ENCODE results near the gene ACTL7B. TPM values are rescaled to one million over a fixed set of nuclear protein-coding genes. Genes with fewer than 3 reads are reported as not detected.

Gene ACTL7B
- total RNA-seq, 4 donors from 2014 or later = not detected

DNA sequence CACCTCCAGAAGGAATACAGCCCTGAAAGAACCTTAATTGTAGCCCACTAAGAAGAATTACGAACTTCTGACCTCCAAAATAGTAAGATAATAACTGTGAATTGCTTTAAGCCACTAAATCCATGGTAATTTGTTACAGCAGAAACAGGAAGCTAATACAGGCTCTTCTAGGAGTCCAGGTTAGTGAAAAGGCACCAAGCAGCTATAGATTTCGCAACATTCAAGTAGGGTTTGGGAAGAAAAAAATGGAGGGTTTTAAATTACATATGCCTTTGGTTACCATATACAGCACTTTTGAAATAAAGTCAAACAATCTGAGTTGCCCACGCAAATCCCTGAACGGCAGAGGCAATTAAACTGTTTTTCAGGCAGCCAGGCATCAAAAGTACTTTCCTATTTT lies 4.6 kb upstream of the ACTL7B start:
- intact Hi-C loops (cut with DNase I) = no loop called here
- Histone ChIP-seq H3K4me3 (no peak overlapping the region), H3K9me3 (no peaks in the 10 kb centered on the region), H3K36me3 (no peaks in the 10 kb centered on the region), H3K4me1 (no peaks in the 10 kb centered on the region), H3K27me3 (no peaks in the 10 kb centered on the region), H3K27ac (replicated peaks in 1 of 4) (no peak overlapping the region)
- DNase-seq (ENCODE audit: extremely low spot score) = no peak
- TF ChIP-seq POLR2AphosphoS5 (IDR thresholded peaks at IDR 0.05) (no peak), EP300 (IDR thresholded peaks at IDR 0.05) (no peak), POLR2A (IDR thresholded peaks at IDR 0.05; ENCODE audit: low read depth) (no peak)
- TF ChIP-seq, protein P1, sequence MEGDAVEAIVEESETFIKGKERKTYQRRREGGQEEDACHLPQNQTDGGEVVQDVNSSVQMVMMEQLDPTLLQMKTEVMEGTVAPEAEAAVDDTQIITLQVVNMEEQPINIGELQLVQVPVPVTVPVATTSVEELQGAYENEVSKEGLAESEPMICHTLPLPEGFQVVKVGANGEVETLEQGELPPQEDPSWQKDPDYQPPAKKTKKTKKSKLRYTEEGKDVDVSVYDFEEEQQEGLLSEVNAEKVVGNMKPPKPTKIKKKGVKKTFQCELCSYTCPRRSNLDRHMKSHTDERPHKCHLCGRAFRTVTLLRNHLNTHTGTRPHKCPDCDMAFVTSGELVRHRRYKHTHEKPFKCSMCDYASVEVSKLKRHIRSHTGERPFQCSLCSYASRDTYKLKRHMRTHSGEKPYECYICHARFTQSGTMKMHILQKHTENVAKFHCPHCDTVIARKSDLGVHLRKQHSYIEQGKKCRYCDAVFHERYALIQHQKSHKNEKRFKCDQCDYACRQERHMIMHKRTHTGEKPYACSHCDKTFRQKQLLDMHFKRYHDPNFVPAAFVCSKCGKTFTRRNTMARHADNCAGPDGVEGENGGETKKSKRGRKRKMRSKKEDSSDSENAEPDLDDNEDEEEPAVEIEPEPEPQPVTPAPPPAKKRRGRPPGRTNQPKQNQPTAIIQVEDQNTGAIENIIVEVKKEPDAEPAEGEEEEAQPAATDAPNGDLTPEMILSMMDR (IDR thresholded peaks at IDR 0.05) = no peak
- 87% methylated on average over 4 of the region's 4 CpGs for WGBS

DNA sequence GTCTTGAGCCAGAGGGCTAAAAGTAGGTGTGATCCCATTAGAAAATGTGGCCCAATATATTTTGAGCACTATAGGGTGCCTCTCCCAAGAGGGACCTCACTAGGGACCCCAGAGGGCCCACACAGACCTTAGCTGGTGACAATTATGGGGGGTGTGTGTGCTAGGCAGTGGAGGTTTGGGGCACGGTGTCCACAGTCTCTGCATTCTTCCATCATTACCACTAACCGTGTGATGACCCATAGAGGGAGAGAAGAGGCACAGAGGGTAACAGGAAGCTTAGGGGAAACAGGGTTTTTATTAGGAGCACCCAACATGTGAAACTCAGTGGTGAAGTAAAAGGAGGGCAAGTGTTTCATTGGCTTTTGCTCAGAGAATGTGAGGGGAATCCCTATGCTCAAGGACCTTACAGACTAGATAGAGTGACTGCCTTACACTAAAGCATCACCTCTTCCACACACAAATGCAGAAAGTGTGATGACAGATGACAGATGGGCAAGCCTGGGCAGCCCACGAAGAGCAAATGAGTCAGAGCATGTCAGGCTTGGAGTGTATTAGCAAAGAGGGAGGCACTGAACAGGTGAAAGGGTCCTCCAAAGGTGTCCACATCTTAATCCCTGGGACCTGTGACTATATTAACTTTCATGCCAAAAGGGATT lies 3.8 kb upstream of the ACTL7B start:
- H3K4me1 ChIP-seq = no peaks in the 10 kb centered on the region
- WGBS = 88% methylated on average over 3 of the region's 3 CpGs
- H3K27ac ChIP-seq (replicated peaks in 1 of 4) = no peak overlapping the region
- no peaks in the 10 kb centered on the region for H3K9me3 ChIP-seq
- DNase-seq (ENCODE audit: extremely low spot score) = no peak
- no peak for TF ChIP-seq POLR2AphosphoS5 (IDR thresholded peaks at IDR 0.05)
- TF ChIP-seq EP300 (IDR thresholded peaks at IDR 0.05) = no peak
- TF ChIP-seq POLR2A (IDR thresholded peaks at IDR 0.05; ENCODE audit: low read depth) = no peak
- TF ChIP-seq, protein P1 (IDR thresholded peaks at IDR 0.05) = no peak
- H3K27me3 ChIP-seq = no peaks in the 10 kb centered on the region
- H3K4me3 ChIP-seq = no peak overlapping the region
- intact Hi-C loops (cut with DNase I) = no loop called here
- H3K36me3 ChIP-seq = no peaks in the 10 kb centered on the region

DNA sequence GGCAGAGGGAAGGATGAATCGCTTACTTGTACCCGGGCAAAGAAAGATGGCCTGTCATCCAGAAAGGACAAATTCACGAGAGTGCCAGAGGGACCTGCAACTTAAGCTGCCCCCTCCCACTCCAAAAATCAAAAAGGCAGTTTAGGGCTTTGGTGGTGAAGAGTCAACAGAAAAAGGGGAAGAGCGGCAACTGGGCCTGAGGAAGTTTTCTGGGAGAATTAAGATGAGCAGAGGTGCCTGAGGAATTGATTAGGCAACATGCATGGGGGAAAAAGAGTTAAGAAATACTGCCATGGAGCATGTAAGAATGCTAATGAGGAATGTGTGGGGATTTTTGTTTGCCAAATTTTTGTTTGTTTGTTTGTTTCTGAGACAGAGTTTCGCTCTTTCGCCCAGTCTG lies 1.8 kb upstream of the ACTL7B start:
- no peak overlapping the region for H3K27ac ChIP-seq (replicated peaks in 1 of 4)
- H3K4me1 ChIP-seq = no peaks in the 10 kb centered on the region
- no peak for TF ChIP-seq EP300 (IDR thresholded peaks at IDR 0.05)
- TF ChIP-seq, protein P1 (IDR thresholded peaks at IDR 0.05) = no peak
- no peak for TF ChIP-seq POLR2A (IDR thresholded peaks at IDR 0.05; ENCODE audit: low read depth)
- TF ChIP-seq POLR2AphosphoS5 (IDR thresholded peaks at IDR 0.05) = no peak
- WGBS = 75% methylated on average over 6 of the region's 6 CpGs
- no peak for DNase-seq (ENCODE audit: extremely low spot score)
- no peaks in the 10 kb centered on the region for H3K9me3 ChIP-seq
- H3K4me3 ChIP-seq = no peak overlapping the region
- intact Hi-C loops (cut with DNase I) = no loop called here
- H3K36me3 ChIP-seq = no peaks in the 10 kb centered on the region
- peaks cover 0 to 4% (median 0%) of the 10 kb centered on the region in 4 donors for H3K27me3 ChIP-seq

DNA sequence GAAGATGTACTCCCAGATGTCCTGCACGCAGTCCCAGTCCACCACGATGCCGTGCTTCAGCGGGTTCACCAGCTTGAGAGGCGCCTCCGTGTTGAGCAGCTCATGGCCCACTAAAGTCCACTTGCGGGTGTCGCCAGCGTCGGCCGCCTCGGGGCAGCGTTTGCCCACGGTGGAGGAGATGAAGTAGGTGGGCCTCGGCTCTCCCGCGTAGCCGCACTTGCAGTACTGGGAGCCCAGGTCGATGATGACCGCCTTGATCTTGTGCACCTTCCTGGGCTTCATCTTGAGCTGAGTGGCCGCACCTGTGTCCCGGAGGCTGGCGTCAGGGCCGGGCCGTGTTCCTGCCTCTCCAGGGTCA lies 278 bp downstream of the ACTL7B start:
- H3K4me3 ChIP-seq = no peak overlapping the region
- peaks cover 0 to 4% (median 0%) of the 10 kb centered on the region in 4 donors for H3K27me3 ChIP-seq
- H3K36me3 ChIP-seq = no peaks in the 10 kb centered on the region
- 92% methylated on average over 20 of the region's 25 CpGs for WGBS
- DNase-seq (ENCODE audit: extremely low spot score) = no peak
- intact Hi-C loops (cut with DNase I) = no loop called here
- no peaks in the 10 kb centered on the region for H3K9me3 ChIP-seq
- TF ChIP-seq, protein P1 (IDR thresholded peaks at IDR 0.05) = no peak
- TF ChIP-seq EP300 (IDR thresholded peaks at IDR 0.05) = no peak
- TF ChIP-seq POLR2A (IDR thresholded peaks at IDR 0.05; ENCODE audit: low read depth) = no peak
- TF ChIP-seq POLR2AphosphoS5 (IDR thresholded peaks at IDR 0.05) = no peak
- no peaks in the 10 kb centered on the region for H3K4me1 ChIP-seq
- H3K27ac ChIP-seq (replicated peaks in 1 of 4) = no peak overlapping the region
